Choroid plexus epithelial cell (primary cell): Measurements from ENCODE around the gene MRPL43.
A peak's percentile ranks its signal among the peaks of the same experiment; 100 is the strongest.

Experiments used
- DNase-seq: peaks from one replicate; pipeline ENCODE4 v3.0.0-alpha.2; 2010; ENCODE audit warnings: low read depth
- H3K4me3 ChIP-seq: 2 replicates; pipeline ENCODE4 v1.5.1; 2011; ENCODE audit warnings: low read depth, mild to moderate bottlenecking, control low read depth, low read length, moderate library complexity
- TF ChIP-seq, protein P1 (sequence below): conservative IDR thresholded peaks from 2 replicates; pipeline ENCODE4 v1.5.1; 2011; ENCODE audit warnings: low read depth, mild to moderate bottlenecking, control low read depth, inconsistent platforms, low read length, moderate library complexity

Gene MRPL43

DNA sequence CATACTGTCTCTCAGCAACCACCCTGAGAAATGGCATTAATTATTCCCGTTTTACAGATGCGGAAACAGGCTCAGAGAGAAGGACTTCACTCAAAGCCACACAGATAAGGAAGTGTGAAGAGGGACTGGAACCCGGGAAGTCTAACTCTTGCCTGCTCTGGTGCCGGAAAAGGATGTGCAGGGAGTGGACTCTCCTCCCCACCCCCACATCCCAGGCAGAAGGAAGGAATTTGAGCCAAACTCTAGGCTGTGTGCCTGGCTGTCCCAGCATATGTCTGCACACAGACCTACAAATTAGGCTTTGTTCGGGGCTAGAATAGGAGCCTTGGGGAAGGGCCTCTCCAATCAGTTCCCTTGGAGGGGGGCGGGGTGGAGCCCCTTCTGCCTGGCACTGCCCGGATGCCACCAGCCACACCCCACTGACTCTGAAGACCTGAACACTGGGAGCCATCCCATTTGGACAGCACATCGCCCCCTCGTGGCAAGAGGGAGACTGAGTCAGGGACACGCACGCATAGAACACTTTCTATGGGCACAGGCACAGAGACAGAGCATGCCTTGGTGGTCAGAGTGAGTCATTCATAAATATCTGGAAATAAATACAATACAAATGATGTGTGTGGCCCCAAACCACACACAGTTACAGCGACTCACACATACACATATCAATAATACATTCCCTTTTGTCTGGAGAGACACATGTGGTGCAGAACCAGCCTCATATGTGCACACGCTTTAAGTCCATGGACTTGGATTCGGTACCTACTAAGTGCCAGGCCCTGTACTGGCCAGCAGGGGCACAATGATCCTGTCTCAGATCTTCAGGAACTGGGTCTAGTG lies 25.4 kb upstream of the MRPL43 start:
- no peak overlapping the region for H3K4me3 ChIP-seq
- TF ChIP-seq, protein P1, sequence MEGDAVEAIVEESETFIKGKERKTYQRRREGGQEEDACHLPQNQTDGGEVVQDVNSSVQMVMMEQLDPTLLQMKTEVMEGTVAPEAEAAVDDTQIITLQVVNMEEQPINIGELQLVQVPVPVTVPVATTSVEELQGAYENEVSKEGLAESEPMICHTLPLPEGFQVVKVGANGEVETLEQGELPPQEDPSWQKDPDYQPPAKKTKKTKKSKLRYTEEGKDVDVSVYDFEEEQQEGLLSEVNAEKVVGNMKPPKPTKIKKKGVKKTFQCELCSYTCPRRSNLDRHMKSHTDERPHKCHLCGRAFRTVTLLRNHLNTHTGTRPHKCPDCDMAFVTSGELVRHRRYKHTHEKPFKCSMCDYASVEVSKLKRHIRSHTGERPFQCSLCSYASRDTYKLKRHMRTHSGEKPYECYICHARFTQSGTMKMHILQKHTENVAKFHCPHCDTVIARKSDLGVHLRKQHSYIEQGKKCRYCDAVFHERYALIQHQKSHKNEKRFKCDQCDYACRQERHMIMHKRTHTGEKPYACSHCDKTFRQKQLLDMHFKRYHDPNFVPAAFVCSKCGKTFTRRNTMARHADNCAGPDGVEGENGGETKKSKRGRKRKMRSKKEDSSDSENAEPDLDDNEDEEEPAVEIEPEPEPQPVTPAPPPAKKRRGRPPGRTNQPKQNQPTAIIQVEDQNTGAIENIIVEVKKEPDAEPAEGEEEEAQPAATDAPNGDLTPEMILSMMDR, result peak; percentile 78
- DNase-seq, result peak; percentile 92

DNA sequence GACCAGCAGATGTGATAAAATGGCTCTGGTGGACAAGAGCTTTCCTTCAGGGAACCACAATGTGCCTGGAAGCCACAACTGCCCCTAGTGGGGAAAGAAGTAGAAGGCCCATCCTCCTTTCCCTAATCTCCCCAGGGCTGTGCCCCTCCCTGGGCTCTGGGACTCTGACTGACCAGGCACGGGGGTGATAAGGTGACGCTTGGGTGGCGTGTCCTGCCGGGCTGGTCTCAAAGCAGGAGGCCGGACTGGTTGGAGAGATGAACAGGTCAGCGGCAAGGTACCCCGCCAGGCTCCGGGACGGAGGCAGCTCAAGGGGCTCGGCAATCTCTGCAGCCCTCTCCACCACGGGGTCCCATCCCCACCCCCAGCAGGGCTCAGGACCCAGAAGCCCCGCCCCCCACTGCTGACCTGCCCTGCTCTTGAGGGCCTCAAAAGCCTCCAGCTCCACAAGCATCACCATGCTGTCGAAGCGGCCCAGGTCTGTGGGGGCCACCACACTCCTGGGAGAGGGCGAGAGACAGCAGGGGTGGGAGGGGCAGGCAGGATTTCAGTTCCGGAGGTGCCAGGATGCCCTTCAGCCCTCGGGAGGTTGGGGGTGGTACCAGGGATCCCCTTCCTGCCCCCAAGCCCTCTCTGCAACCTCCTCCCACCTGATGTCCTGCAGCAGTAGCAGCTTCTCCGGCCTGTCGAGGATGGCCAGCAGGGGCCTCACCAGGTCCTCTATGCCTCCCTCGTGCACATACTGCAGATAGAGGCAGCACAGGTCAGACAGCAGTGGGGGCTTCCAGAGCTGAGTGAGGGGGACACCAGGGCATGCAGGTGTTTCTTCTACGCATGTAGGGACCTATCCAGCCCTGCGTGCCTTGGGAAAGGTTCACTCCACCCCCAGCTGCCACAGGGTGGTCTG lies 24.5 kb upstream of the MRPL43 start:
- TF ChIP-seq, protein P1, result peak; percentile 64
- no peak for DNase-seq
- H3K4me3 ChIP-seq, result no peak overlapping the region

DNA sequence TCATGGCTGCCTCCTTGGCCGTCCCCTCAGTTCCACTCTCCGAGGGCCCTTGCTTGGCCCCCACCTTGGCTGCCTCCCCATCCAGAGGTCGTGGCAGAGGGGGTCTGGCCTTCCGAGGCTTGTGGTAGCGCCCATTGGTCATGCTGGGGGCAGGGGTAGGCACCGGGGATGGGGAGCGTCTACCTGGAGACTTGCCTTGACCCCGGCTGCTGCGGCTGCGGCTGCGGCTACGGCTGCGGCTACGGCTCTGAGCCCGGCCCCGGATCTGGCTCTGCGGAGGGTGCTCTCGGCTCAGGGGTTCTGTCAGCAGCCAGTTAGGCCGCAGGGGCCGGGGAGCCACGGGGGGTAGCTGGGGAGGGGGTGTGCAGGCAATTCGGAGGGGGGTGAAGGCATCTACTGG lies 23.0 kb upstream of the MRPL43 start:
- H3K4me3 ChIP-seq, result no peak overlapping the region
- TF ChIP-seq, protein P1, result no peak
- no peak for DNase-seq

DNA sequence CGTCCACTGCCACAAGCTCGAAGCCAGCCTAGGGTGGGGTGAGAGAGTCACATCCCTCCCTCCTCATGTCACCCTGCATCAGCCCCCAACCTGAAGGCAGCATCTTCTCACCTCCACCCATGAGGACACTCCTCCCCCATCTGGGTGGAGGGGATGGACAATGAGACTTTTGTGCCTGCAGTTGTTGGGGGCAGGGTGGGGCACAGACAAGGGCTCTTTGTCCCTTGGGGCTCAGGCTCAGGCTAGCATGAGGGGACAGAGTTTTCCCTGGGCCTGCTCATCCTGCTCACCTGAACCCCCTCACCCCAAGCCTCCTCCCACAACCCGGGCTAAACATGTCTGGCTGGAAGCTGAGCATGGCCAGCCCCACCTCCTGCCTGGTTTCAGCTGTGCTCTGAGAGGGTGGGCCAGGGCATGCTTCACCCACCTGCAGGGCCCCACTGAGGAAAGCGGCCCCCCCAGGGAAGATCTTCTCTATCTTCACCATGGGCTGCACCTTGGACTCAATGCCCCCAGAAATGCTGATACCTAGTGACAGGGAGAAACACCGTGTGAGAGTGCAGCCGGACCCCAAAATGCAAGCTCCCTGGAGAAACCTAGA lies 21.6 kb upstream of the MRPL43 start:
- DNase-seq, result no peak
- TF ChIP-seq, protein P1, result no peak
- no peak overlapping the region for H3K4me3 ChIP-seq

DNA sequence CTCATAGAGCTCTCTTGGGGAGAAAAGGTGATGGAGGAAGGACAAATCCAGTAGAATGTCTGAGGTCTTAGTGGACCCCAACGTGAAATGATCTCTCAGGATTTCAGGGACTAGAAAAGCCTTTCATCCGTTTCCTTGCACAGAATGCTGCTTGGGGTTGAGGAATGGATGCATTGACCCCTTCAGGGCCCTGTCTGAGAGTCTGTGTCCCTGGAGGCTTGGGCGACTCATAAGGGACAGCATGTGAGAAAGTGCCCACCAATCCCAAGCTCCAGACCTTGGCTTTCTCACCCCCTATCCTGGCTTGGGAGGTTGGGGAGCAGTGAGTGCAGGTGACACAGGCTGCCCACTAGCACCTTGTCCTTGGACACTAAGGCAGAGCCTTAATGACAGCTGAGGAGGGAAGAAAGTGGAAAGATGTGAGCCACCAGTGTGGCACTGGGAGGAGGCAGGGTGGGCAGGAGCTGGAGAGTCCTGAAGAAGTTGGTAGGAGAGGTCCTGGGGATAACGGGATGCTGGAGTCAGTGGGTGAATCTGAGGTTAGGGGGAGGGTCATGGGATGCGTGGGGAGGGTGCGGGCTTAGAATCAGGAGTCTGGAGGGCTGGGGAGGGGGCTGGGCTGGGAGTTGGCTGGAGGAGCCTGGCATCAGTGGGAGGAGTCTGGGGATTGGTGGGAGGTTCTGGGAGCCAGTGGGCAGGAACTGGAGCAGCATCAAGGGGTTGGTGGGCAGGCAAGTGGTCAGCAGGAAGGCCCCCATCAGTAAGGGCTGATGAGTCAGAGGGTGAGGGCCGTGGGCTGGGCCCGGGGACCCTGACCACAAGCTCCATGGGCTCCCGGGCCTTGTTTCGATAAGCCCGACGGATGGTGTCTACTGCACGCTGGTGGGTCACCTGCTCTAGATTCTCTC lies 20.9 kb upstream of the MRPL43 start:
- DNase-seq, result no peak
- TF ChIP-seq, protein P1, result no peak
- H3K4me3 ChIP-seq, result no peak overlapping the region

DNA sequence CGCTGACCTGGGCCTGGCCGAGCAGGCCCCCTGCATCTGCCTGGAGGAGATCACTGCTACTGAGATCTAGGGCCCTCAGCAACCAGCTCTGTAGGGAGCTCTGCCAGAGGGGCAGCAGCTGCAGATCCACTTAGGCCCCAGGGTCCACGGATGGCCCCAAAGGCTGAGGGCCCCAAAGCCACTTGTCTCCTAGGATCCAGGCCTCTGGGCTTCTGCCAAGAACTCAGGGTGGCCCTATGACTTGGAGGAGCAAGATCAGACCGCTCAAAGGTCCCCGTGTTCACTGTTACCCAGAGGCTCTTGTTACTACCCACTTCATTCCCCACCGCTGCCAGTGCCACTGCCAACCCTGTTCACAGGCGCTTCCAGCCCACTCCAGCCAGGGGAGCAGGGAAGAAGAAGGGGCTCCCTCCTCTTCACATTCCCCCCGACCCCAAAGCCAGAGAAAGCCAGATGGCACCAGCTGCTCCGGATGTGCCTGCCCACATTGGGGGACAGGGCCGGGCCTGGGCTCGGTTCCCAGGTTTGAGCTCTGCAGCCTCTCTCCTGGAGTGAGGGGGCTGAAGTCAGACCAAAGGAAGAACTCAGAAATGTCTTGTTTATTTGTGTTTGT lies 19.9 kb upstream of the MRPL43 start:
- H3K4me3 ChIP-seq, result no peak overlapping the region
- TF ChIP-seq, protein P1, result no peak
- DNase-seq, result no peak
